Right lobe of liver (tissue), 4 donors: ENCODE results near the gene CDKN2D.

Experiments used
- POLR2A ChIP-seq: fragments of 450-650 bp; IDR thresholded peaks from one replicate; pipeline ENCODE4 v1.6.1; 2017; ENCODE audit warnings: antibody characterized with exemption, mild to moderate bottlenecking
- TF ChIP-seq, protein P1 (sequence below), 4 donors: fragments of 200-600 bp in 3 of 4; fragments of 450-650 bp in 1 of 4; IDR thresholded peaks; one replicate each; pipeline versions ENCODE4 v1.5.1 to v1.8.0; 2016 to 2022; ENCODE audit warnings: antibody characterized with exemption in 4 of 4, mild to moderate bottlenecking in 2 of 4
- donor health status: DM: no; HTN: no; CAD: no.
- donor health status: DM: no; HTN: no; CAD: no.
- donor health status: DM: no; HTN: yes; CAD: no.

DNA sequence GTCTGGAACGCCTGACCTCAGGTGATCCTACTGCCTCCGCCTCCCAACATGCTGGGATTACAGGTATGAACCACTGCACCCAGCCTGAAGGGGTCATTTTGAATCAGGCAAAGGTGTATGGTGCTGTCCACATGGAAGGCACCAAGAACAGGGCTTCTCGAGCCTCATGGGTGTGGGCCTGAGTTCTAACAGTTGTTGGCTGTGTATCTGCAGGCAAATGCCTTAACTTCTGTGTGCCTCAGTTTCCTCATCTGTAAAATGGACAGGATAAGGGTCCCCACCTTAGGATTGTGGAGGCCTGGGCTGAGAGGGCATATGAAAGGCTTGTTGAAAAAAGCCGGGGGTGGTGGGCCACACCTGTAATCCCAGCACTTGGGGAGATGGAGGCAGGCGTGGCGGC lies 9.2 kb upstream of the CDKN2D start:
- TF ChIP-seq, protein P1, sequence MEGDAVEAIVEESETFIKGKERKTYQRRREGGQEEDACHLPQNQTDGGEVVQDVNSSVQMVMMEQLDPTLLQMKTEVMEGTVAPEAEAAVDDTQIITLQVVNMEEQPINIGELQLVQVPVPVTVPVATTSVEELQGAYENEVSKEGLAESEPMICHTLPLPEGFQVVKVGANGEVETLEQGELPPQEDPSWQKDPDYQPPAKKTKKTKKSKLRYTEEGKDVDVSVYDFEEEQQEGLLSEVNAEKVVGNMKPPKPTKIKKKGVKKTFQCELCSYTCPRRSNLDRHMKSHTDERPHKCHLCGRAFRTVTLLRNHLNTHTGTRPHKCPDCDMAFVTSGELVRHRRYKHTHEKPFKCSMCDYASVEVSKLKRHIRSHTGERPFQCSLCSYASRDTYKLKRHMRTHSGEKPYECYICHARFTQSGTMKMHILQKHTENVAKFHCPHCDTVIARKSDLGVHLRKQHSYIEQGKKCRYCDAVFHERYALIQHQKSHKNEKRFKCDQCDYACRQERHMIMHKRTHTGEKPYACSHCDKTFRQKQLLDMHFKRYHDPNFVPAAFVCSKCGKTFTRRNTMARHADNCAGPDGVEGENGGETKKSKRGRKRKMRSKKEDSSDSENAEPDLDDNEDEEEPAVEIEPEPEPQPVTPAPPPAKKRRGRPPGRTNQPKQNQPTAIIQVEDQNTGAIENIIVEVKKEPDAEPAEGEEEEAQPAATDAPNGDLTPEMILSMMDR (IDR thresholded peaks at IDR 0.05) = no peak
- no peak for TF ChIP-seq POLR2A
